Measurements from ENCODE around the gene ZFP90.
"Not testable (repeated sequence)": the region's sequence is repeated elsewhere in the genome, so short reads cannot be mapped to it uniquely, and the experiment has no call there.

GRCh38 chr16:68560341-68560740 is 21.2 kb downstream of the ZFP90 start:
- TF ChIP-seq CTCF, POLR2A (IDR thresholded peaks at IDR 0.05): not testable (repeated sequence)
